Lung (tissue), 12 donors: ENCODE data around the gene LGR4. TPM values are rescaled to one million over a fixed set of nuclear protein-coding genes. Genes with fewer than 3 reads are reported as not detected.

Source experiments
- ATAC-seq: fragments of 200-7000 bp; cut with Tn5 transposase; one replicate; pipeline ENCODE4 v1.9.1; 2020; ENCODE audit warnings: moderate number of reproducible peaks; ENCODE audit not compliant: insufficient read depth, low FRiP score
- DNase-seq, 3 donors: peaks; one replicate each; pipeline ENCODE4 v3.0.0-alpha.2; 2013 to 2017
- H3K27ac ChIP-seq, 2 donors: one replicate each; pipeline ENCODE4 v1.5.1; 2013; ENCODE audit warnings: mild to moderate bottlenecking in 2 of 2, moderate library complexity in 2 of 2, control low read depth in 1 of 2, inconsistent platforms in 1 of 2, low read depth in 1 of 2, low read length in 1 of 2
- H3K27me3 ChIP-seq, 3 donors: one replicate each; pipeline ENCODE4 v1.5.1; 2013; ENCODE audit warnings: low read length in 2 of 3; ENCODE audit not compliant: control insufficient read depth in 3 of 3, insufficient read depth in 3 of 3
- H3K36me3 ChIP-seq, 4 donors: one replicate each; pipeline ENCODE4 v1.5.1; 2013; ENCODE audit warnings: low read length in 4 of 4, mild to moderate bottlenecking in 1 of 4, moderate library complexity in 1 of 4; ENCODE audit not compliant: control insufficient read depth in 4 of 4, insufficient read depth in 4 of 4
- H3K4me1 ChIP-seq, 5 donors: one replicate each; pipeline ENCODE4 v1.5.1; 2013; ENCODE audit warnings: low read length in 5 of 5, mild to moderate bottlenecking in 2 of 5, moderate library complexity in 1 of 5; ENCODE audit not compliant: control insufficient read depth in 5 of 5, insufficient read depth in 5 of 5
- H3K4me3 ChIP-seq: one replicate; pipeline ENCODE4 v1.5.1; 2013; ENCODE audit warnings: mild to moderate bottlenecking, control low read depth, moderate library complexity
- H3K9ac ChIP-seq, 2 donors: one replicate each; pipeline ENCODE4 v1.5.1; 2013; ENCODE audit warnings: low read length in 2 of 2, control low read depth in 1 of 2; ENCODE audit not compliant: insufficient read depth in 1 of 2
- H3K9me3 ChIP-seq, 4 donors: one replicate each; pipeline ENCODE4 v1.5.1; 2013; ENCODE audit warnings: low read length in 3 of 4, mild to moderate bottlenecking in 1 of 4, moderate library complexity in 1 of 4; ENCODE audit not compliant: control insufficient read depth in 4 of 4, insufficient read depth in 3 of 4
- WGBS, 2 donors: extraction: QIAGEN DNeasy Blood & Tissue Kit; methylation state at CpG; one replicate each; pipeline ENCODE4 v1.1.7; 2013; 5-methylcytosine and 5-hydroxymethylcytosine counted together
- polyA plus RNA-seq, 2 donors: library from polyadenylated mRNA; stranded (reverse); fragments of 200-250 nt; gene quantifications; one replicate each; pipeline ENCODE4 v1.2.1, GENCODE V29; 2013
- total RNA-seq, 2 donors: library from RNA; depleted of rRNA in 1 of 2; stranded (reverse); fragments of >200 nt in 1 of 2; gene quantifications; one replicate each; pipeline ENCODE4 v1.2.1, GENCODE V29; 2014 to 2021
- TF ChIP-seq, protein P1 (sequence below): IDR thresholded peaks from 2 replicates; pipeline ENCODE4 v1.5.1; 2012; ENCODE audit warnings: mild to moderate bottlenecking; ENCODE audit errors: control extremely low read depth, extremely low read depth
- donor health status: control.
- donor health status: control.
- donor health status: Bipolar disorder and iron deficiency.
- donor health status: healthy.
- donor health status: DM: yes; HTN: yes; CAD: no.

The LGR4 gene
- total and polyA plus RNA-seq, 4 donors = 2.2 to 29.2 (median 3.7) TPM

DNA sequence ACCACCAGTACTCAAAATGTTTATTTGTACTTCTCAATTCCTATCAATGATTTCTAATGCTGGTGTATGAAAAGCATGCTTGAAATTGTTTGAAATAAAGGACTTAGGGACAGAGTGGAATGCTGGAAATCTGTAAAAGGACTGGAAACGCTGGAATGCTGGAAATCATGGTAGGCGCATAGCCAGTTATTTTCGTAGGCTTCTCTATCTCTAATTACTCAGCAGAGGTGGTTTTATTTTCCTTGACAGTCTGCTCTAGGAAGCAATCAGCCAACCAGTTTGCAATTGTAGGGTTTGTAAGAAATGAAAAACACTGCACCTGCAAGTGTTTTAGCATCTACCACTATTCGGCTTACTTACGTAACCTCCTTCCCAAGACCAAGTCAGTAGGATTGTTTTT, 33.2 kb upstream of the LGR4 start:
- ATAC-seq = peak; percentile 7
- peaks cover 0 to 22% (median 8%) of the 10 kb centered on the region in 5 donors for H3K4me1 ChIP-seq
- no peaks in the 10 kb centered on the region for H3K9me3 ChIP-seq
- no peak for DNase-seq
- peak overlapping the region; percentile 82 to 97 for H3K9ac ChIP-seq
- peak overlapping the region; percentile 96 for H3K4me3 ChIP-seq
- TF ChIP-seq, protein P1, sequence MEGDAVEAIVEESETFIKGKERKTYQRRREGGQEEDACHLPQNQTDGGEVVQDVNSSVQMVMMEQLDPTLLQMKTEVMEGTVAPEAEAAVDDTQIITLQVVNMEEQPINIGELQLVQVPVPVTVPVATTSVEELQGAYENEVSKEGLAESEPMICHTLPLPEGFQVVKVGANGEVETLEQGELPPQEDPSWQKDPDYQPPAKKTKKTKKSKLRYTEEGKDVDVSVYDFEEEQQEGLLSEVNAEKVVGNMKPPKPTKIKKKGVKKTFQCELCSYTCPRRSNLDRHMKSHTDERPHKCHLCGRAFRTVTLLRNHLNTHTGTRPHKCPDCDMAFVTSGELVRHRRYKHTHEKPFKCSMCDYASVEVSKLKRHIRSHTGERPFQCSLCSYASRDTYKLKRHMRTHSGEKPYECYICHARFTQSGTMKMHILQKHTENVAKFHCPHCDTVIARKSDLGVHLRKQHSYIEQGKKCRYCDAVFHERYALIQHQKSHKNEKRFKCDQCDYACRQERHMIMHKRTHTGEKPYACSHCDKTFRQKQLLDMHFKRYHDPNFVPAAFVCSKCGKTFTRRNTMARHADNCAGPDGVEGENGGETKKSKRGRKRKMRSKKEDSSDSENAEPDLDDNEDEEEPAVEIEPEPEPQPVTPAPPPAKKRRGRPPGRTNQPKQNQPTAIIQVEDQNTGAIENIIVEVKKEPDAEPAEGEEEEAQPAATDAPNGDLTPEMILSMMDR = no peak
- H3K36me3 ChIP-seq = peaks cover 0 to 7% (median 2%) of the 10 kb centered on the region in 4 donors
- WGBS, 2 donors = 11 to 12% methylated on average over 5 of the region's 5 CpGs
- H3K27ac ChIP-seq = peak overlapping the region in 1 of 2 donors; percentile 89
- H3K27me3 ChIP-seq = no peaks in the 10 kb centered on the region

DNA sequence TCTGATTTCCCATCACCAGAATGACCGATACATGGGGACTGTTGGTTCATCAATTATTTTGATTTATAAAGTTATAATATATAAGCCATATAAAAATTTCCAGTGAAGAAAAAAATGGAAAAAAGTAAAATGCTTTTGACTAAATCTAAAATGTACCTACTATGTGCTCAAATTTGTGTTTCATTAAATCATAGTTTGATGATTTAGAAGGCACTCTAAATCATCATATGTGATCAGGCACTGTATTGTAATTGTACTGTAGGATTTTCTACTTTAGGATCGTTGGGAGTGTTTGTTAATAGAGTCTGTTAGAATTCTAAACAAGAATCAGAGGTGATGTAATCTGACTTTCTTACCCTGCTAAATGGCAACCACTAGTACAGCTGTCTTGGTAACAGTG, 31.6 kb upstream of the LGR4 start:
- ATAC-seq (no peak), DNase-seq (no peak)
- H3K9me3 ChIP-seq = no peaks in the 10 kb centered on the region
- TF ChIP-seq, protein P1 = no peak
- H3K27me3 ChIP-seq = no peaks in the 10 kb centered on the region
- H3K27ac ChIP-seq = no peak overlapping the region
- no peak overlapping the region for H3K4me3 ChIP-seq
- peaks cover 0 to 22% (median 8%) of the 10 kb centered on the region in 5 donors for H3K4me1 ChIP-seq
- H3K36me3 ChIP-seq = peaks cover 0 to 7% (median 5%) of the 10 kb centered on the region in 4 donors
- 78 to 80% methylated on average over 2 of the region's 2 CpGs for WGBS, 2 donors
- no peak overlapping the region for H3K9ac ChIP-seq

DNA sequence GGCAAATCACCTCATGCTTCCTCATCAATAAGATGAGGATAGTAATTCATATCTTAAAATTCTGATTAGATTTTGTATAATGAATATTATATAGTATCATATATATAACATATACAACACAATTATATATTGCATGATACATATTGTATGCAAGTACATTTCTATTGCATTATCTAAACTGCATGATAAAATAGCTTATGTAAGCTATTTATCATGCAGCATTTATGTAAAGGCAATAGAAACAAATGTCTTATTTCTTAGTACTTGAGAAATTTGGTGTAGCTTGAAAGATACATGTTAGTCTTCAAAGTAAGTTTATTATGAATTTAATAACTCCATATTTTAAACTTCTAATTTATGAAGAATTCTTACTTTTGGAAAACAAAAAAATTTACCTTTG, 28.5 kb upstream of the LGR4 start:
- H3K36me3 ChIP-seq = peaks cover 3 to 11% (median 4%) of the 10 kb centered on the region in 4 donors
- no peak overlapping the region for H3K27ac ChIP-seq
- no peak overlapping the region for H3K9ac ChIP-seq
- no peak overlapping the region for H3K4me3 ChIP-seq
- peaks cover 0 to 23% (median 8%) of the 10 kb centered on the region in 5 donors for H3K4me1 ChIP-seq
- no peaks in the 10 kb centered on the region for H3K9me3 ChIP-seq
- ATAC-seq (no peak), DNase-seq (no peak)
- no peaks in the 10 kb centered on the region for H3K27me3 ChIP-seq
- TF ChIP-seq, protein P1 = no peak

DNA sequence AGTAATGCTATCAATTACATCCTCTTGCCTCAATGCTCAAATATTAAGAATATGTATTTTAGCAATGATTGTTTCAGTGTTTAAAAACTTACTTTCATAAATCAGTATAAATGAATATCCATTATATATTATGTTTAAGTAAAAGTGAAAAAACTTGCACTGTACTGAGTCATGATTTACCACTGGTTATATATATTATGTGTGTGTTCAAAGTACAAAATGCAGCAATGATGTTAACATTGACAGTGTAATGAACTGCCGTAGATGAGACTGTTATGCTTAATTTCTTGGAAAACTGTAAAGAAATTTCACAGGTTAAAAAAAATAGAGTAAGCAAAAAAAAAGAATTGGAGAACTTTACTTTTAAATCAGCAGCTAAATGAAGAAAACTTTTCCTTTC, 25.3 kb upstream of the LGR4 start:
- DNase-seq (no peak), ATAC-seq (no peak)
- TF ChIP-seq, protein P1 = no peak
- Histone ChIP-seq H3K9me3 (no peaks in the 10 kb centered on the region), H3K27ac (no peak overlapping the region), H3K4me3 (no peak overlapping the region), H3K36me3 (peaks cover 3 to 13% (median 5%) of the 10 kb centered on the region in 4 donors), H3K4me1 (peaks cover 0 to 7% (median 3%) of the 10 kb centered on the region in 5 donors), H3K9ac (no peak overlapping the region), H3K27me3 (no peaks in the 10 kb centered on the region)
- WGBS, 2 donors = 89 to 94% methylated on average over 1 of the region's 1 CpG
